Skin of body (tissue), 2 donors: ENCODE measurements around the gene NETO2. TPM values are rescaled to one million over a fixed set of nuclear protein-coding genes. Genes with fewer than 3 reads are reported as not detected.
"Not testable (repeated sequence)": the region's sequence is repeated elsewhere in the genome, so short reads cannot be mapped to it uniquely, and the experiment has no call there.

ENCODE experiments used
- DNase-seq: peaks from one replicate; lab custom pipeline; 2025; lab: John Stamatoyannopoulos, UW
- total RNA-seq: library from RNA; depleted of rRNA; stranded (reverse); fragments of >200 nt; gene quantifications from one replicate; pipeline ENCODE4 v1.2.3, GENCODE V29; 2014

Gene NETO2
- total RNA-seq, 1 donor from 2014 or later: 8.9 TPM

- DNase-seq: no peak
Observed at GRCh38 chr16:47136099-47136842, 7.5 kb downstream of the NETO2 start.

- no peak for DNase-seq
Observed at GRCh38 chr16:47134550-47134949, 9.2 kb downstream of the NETO2 start.

- peak; percentile 3 for DNase-seq
Observed at GRCh38 chr16:47132308-47132707, 11.4 kb downstream of the NETO2 start.

- DNase-seq: no peak
Observed at GRCh38 chr16:47129755-47130435, 13.8 kb downstream of the NETO2 start.

GRCh38 chr16:47127541-47127940, 16.2 kb downstream of the NETO2 start:
- DNase-seq: no peak

GRCh38 chr16:47125757-47126156, 18.0 kb downstream of the NETO2 start:
- no peak for DNase-seq

GRCh38 chr16:47113130-47113529, 30.6 kb downstream of the NETO2 start:
- DNase-seq: no peak

GRCh38 chr16:47110939-47111338, 32.8 kb downstream of the NETO2 start:
- no peak for DNase-seq

- no peak for DNase-seq
Observed at GRCh38 chr16:47109361-47109760, 34.4 kb downstream of the NETO2 start.

- not testable (repeated sequence) for DNase-seq
Observed at GRCh38 chr16:47102921-47103320, 40.8 kb downstream of the NETO2 start.

- not testable (repeated sequence) for DNase-seq
Observed at GRCh38 chr16:47097154-47097553, 46.6 kb downstream of the NETO2 start.

GRCh38 chr16:47096297-47096696, 47.4 kb downstream of the NETO2 start:
- DNase-seq: no peak

GRCh38 chr16:47084198-47084597, 59.5 kb downstream of the NETO2 start:
- no peak for DNase-seq

- DNase-seq: no peak
Observed at GRCh38 chr16:47082099-47082865, 61.5 kb downstream of the NETO2 start.

- DNase-seq: no peak
Observed at GRCh38 chr16:47081115-47081514, 62.6 kb downstream of the NETO2 start.

GRCh38 chr16:47079860-47080259, 63.9 kb downstream of the NETO2 start:
- DNase-seq: no peak

GRCh38 chr16:47073223-47074155, 70.3 kb downstream of the NETO2 start:
- no peak for DNase-seq

- no peak for DNase-seq
Observed at GRCh38 chr16:47072158-47072557, 71.6 kb downstream of the NETO2 start.

GRCh38 chr16:47069841-47070584, 73.7 kb downstream of the NETO2 start:
- DNase-seq: no peak

- no peak for DNase-seq
Observed at GRCh38 chr16:47069313-47069712, 74.4 kb downstream of the NETO2 start.
